Dermis lymphatic vessel endothelial cell (primary cell): ENCODE results near the gene ZDBF2. TPM values are rescaled to one million over a fixed set of nuclear protein-coding genes. Genes with fewer than 3 reads are reported as not detected.

ENCODE experiments used
- total RNA-seq: library from RNA; depleted of rRNA; stranded (reverse); fragments of >200 nt; gene quantifications from 2 replicates; pipeline ENCODE4 v1.2.1, GENCODE V29; 2014

ZDBF2 gene
- 12.4 and 15.2 TPM in 2 replicates for total RNA-seq

DNA sequence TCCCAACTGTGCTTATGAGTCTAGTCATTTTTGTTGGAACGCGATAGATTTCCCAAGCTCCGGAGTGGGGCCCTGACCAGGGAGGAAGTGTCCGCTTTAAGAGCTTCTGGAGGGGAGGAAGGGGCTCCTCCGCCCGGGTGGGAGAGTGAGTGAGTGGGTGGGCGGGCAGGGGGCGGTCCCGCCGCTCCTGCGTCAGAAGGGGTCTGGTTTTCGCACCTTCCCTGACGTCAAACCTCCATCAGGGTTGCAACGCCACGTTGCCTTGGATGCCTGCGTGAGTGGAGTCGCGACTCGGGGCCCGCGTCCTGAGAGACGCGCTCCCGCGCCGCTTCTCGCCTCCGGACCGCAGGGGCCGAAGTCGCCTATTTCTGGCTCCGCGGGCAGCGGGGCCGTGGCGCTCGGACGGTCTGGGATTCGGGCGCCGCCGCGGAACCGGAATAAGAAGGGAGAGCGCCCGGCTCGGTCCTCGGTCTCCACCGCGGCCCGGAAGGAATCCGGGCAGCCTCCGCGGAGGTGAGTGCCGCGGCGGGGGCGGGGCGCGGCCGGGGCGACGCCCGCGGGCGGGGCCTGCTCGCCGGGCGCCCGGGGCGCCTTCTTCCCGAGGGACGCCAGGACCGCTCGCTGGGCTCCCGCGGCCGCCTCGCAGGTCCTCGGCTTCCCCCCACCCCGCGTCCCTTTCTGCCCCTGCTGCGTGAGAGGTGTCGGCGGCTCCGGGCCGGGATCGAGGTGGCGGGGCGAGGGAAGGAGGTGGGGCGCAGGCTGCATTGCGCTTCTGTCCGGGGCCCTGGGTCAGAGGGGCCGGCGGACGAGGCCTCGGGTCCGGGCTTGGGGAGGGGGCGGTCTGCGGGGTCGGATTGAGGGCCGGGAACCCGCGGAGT is at the start of gene ZDBF2:
Gene ZDBF2, plus strand, starts transcription at position 230 of the 878 bp plus-strand sequence. CDS start 7,187 bp downstream, outside the sequence.

Other genes with a start within 250 kb of the ZDBF2 start
- 8.0 and 8.3 TPM in 2 replicates for gene INO80D, start 188.5 kb upstream of the ZDBF2 start, total RNA-seq
- 125 and 129 TPM in 2 replicates for gene NDUFS1, start 115.2 kb upstream of the ZDBF2 start, total RNA-seq
- 591 and 635 TPM in 2 replicates for gene EEF1B2, start 114.8 kb upstream of the ZDBF2 start, total RNA-seq
- 0.22 and 0.69 TPM in 2 replicates for gene ADAM23, start 168.9 kb downstream of the ZDBF2 start, total RNA-seq